Stimulated activated CD8-positive, alpha-beta memory T cell treated with anti-CD3 and anti-CD28 coated beads, Interleukin-4, amount 100 ng/mL, for 4 hours (primary cell): ENCODE measurements around the gene ERFL.

Experiments
- DNase-seq, 2 donors: peaks; one replicate each; pipeline ENCODE4 v3.0.0-alpha.2; 2020; ENCODE audit warnings: low read depth in 2 of 2, low spot score in 1 of 2

ERFL gene

GRCh38 chr19:41928221-41928683 is at the start of gene ERFL:
ERFL (minus strand) TSS chr19:41928449; CDS start chr19:41912919, 15,530 bp downstream.
- no peak for DNase-seq

DNA sequence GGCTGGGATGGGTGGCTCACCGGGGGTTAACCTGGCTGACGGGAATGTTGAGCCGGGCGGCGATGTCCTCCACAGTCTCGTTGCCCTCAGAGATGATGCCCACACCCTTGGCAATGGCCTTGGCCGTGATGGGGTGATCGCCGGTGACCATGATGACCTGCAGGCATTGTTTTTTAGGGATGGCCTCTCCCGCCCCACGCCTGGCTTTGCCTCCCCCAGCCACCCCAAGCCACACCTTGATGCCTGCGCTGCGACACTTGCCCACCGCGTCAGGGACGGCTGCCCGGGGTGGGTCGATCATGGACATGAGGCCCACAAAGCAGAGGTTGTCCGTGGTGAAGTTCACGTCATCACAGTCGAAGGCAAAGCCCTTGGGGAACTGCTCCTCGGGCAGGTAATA is 49.7 kb upstream of the ERFL start:
- DNase-seq = no peak

DNA sequence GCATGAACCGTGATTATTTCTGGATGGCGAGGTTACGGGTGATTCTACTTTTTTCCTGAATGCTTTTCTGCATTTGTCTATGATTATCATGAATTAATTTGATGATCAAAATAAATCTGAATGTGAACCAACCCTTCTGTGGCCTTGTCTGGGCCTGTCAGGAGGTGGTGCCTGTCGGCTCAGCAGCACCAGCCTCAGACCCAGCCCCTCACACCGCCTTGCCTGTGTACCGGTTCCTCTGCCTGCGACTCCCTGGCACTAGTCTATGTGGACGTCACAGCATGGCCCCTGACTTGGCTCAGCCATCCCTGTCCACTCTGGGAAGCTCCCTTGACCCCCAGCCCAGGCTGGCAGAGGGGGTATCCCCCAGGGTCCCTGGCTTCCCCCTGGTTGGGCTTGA is 46.4 kb upstream of the ERFL start:
- no peak for DNase-seq

GRCh38 chr19:41971363-41971762 is 43.1 kb upstream of the ERFL start:
- DNase-seq = no peak

DNA sequence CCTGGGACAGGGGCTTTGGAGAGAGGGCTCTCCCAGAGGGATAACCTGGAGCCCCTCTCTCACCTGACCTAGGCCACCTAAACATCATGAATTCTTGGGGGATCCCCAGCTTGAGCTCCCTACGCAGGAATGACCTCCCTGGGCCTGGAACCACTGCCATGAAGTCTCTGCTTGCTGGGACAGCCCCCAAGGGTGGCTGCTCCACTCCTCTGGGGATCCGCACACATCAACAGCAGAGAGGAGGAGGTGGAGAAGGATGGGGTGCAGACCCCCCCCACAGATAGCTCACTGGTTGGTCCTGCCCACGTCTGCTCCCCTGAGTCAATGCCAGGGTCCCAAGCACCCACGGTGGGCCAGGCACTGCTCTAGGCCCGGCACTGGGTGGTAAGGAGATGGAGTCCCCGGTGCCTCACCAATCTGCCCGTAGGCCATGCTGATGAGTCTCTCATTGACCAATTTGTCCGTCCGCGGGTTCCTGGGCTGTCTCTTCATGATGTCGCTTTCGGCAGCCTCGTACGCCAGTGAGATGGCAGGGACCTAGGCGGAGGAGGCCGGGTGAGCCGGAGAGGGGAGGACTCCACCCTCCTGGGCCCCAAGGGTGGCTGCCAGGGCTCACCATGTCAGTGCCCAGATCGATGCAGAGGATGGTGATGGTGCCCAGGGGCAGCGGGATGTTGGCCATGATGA is 41.7 kb upstream of the ERFL start:
- no peak for DNase-seq

DNA sequence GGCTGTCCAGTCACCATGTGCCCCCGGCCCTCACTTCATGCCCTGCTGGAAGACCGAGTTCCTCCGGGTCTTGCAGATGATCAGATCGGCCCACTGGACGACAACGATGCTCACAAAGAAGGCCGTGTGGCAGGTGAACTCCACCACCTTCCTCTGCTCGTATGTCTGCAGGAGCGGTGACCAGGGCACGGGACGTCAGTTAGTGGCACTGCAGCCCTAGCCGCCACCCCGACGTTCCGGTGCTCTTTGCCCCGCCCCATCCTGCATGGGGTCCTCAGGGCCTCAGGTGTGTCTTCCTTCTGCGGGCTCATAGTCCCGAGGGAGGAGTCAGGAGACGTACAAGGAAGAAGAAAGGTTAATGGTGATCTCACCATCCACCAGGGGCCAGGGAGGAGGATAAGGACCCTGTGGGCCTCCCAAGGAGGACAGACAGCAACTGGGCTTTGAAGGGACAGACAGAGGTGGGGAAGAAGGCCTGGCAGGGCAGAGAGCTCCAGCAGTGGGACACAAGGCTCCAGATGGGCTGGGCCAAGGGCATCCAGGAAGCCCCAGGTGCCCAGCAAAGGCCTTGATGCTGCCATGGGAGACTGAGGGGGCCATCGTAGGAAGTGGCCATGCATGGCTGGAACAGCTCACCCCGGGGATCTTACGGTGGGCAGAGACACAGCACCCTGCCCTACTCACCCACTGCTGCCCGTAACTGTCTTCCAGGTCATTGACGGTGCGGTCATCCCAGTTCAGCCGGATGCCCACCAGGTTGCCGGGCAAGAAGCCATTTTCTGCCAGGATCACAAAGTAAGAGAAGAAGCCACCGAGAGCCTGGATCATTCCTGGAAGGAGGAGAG is 40.7 kb upstream of the ERFL start:
- no peak for DNase-seq

DNA sequence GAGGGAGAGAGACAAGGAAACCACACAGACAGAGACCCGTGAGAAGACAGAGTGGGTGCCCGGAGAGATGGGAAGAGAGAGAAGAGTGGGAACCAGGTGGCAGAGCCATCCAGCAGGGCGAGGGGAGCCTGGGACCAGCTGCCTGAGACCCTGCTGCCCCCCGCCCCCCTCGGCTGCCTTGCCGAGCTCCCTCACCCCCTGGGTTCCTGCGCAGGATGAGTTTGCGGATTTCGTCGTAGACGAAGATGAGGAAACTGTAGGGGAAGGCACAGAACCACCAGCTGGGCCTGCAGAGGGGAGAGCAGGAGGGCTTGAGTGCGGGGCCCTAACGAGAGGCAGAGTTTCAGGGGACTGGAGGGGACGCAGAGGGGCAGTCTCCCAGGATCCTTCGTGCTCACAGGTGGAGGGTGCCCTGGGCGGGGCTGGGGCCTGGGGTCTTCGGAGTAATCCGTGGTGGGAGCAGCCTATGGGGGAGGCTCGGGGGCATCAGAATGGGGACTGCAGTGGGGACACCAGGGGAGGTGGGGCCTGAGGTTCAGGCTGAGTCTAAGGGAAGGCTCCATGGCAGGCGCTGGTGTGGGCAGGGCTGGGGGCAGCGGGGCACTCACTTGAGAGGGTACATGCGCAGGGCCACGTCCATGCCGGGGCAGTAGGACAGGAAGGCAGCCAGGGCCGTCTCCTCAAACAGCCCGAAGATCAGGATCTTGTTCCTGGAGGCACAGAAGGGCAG is 39.0 kb upstream of the ERFL start:
- no peak for DNase-seq

- DNase-seq = no peak
These were observed 36.9 kb upstream of the ERFL start for GRCh38 chr19:41965106-41965505.

DNA sequence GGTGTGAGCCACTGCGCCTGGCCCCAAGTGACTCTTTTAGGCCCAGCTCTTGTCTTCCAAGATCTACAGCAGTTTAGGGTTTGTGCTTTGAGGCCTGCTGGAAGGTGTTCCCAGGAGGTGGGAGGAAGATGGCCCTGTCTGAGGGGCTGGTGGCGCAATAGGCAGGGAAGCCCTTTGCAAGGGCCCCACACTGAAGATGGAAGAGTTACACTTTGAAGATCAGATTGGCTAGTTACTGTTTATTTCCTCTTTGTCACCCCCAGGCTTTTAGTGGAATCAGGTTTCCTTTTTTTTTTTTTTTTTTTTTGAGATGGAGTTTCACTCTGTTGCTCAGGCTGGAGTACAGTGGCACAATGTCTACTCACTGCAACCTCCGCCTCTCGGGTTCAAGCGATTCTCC is 32.7 kb upstream of the ERFL start:
- DNase-seq = no peak

DNA sequence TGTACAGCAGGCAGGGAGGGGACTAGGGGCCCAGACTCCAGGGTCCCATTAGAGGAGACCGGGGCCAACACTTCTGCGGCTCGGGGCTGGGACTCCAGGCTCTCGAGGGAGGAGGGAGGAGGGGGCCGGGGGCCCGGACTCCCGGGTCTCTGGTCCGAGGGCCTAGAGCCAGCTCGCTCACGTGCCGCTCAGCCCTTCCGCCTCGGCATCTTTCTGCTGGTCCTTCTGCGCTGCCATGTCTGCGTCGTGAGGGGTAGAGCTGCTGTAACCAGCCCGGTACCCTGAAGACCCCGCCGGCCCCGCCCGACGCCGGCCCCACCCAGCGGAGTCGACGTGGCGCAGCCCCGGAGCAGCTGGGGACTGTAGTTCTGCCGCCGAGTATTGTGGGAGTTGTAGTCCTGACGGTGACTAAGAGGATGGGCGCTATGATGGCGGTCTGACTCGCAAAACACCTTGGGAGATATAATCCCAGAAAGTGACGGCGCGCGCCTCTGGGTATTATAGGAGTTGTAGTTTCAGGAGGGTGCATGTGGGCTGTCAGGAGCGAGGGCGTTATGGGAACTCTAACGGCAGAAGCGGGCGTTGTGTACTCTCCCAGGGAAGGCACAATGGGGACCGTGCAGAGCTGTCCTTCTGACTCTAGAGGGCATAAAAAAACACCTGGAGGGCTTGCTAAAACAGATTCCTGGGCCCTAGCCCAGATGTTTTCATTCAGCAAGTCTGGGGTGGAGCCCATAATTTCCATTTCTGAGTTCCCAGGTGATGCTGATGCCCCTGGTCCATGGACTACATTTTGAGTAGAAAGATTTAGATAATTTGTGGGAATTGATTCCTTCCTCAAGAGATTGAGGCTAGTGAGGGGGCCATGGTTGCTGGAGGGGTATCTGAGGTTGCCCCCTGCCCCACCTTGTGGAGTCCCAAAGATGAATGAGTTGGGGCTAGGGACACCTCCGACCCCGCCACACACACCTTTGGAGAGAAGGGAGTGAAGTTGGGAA is 31.1 kb upstream of the ERFL start, which contains the start of gene RABAC1:
RABAC1 (minus strand) TSS at position 266 of the 998 bp plus-strand sequence; CDS start at position 237, 29 bp downstream.
- peak; percentile 71 to 77 for DNase-seq

DNA sequence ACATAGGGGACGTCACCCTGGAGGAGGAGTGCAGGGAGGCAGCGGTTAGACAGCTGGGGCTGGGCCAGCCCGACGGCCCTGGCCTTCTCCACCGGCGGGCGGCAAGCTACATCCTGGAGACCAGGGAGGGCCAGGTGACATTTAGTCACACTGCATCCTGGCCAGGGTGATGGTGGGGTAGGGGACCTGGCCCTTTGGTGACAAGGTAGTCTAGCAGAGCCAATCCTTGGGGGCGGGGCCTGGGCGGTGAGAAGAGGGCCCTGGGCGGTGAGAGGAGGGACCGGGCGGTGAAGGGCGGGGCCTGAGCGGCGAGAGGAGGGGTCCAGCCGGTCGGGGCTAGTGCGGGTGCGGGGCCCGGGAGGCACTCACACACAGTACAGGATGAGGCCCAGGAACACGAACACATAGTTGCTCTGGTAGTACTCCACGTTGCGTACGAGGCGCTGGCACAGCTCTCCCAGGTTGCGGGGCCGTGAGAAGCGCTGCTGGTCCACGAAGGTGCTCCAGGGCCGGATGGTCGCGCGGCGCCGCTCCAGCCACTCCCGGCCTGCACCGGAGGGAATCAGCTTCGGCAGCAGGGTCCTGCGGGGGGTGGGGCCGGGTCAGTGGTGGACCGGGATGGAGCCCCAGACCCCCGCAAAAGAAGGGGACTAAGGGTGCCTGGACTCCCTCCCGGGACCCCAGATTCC is 30.3 kb upstream of the ERFL start:
- peak; percentile 58 to 66 for DNase-seq

DNA sequence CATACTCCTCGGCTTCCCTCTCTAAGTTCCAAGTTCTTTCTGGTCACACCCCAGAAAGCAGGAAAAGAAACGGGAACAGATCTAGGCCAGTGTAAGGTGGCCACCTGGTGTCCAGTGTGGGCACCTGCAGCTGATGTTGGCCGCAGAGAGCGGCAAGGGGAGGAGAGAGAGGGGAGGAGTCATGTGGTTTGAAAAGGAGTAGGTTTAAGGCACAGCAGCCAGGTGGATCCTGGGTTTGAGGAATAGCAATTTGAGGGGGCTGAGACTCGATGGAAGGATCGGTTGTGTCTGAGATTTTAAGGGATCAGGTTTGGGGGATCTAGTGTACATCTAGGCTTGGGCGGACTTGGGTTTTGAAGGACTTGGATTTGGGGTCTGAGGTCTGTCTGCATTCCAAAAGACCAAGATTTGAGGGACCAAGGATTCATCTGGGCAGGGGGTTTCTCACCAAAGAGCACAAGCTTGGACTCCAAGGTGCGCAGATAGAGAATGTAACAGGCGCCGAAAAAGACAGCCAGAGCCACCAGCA is 29.7 kb upstream of the ERFL start:
- no peak for DNase-seq

GRCh38 chr19:41957161-41957837 is 29.1 kb upstream of the ERFL start:
- DNase-seq = no peak

GRCh38 chr19:41956621-41957020 is 28.4 kb upstream of the ERFL start:
- no peak for DNase-seq

- DNase-seq = no peak
These were observed 27.3 kb upstream of the ERFL start for GRCh38 chr19:41955521-41955920.

DNA sequence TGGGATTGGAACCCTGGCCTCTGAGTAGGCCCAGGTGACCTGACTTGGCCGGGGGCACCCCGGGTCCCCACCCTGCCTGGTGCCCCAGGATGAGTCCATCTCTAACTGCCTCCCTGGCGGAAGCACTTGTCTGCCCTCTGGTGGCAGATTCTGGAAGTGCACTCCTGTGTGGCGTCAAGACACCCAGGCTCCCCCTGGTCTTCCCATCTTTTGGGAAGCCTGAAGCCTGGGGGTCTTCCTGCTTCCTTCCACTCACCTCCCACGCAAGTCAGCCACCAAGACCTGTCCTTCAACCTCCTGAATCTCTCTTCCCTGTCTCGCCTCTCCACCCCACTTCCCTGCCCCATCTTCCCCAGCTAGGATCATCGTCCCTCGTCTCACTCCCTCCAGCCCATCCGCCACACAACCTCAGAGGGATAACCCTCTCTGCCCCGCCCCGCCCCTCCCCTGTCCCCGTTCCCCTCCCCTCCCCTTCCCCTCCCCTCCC is 23.5 kb upstream of the ERFL start:
- peak; percentile 69 to 93 for DNase-seq

- DNase-seq = no peak
These were observed 18.8 kb upstream of the ERFL start for GRCh38 chr19:41947091-41947490.

DNA sequence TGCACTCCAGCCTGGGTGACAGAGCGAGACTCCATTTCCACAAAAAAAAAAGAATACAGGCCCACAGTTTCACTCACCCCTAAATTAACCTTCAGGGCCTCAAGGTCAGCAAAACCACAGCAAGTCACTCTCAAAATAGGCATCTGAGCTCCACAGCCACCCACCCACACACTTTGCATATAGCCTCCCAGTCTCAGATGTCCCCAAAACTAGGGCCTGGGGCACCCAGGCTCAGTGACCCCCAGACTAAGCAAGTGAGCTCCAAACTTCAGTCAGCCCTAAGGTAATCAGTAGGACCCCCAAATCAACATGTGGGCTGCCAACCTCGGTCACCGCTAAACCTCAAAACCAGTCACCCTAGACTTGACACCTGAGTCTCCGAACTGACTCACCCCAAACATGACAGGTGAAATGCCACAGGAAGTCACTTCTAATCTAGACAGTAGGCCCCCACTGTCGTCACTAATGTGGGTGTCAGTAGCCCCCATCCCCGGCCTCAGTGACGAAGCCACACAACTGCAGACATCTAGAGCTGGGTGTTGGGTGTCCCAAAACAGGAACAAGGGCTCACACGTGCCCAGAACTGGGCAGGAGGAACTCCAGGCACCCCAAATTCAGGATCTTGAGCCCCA is 17.0 kb upstream of the ERFL start:
- DNase-seq = peak; percentile 80 to 88
